GM23338 (cell line): ENCODE measurements around the gene HMGN5. TPM values are rescaled to one million over a fixed set of nuclear protein-coding genes. Genes with fewer than 3 reads are reported as not detected.

Source experiments
- ATAC-seq: fragments of 200-7000 bp; cut with Tn5 transposase; 3 replicates; pipeline ENCODE4 v1.9.1; 2020
- DNase-seq: peaks from one replicate; pipeline ENCODE4 v3.0.0-alpha.2; 2015; ENCODE audit warnings: low spot score
- H2AFZ ChIP-seq: fragments of 200-600 bp; sonication (generic); 2 replicates; pipeline ENCODE4 v1.8.0; 2016; ENCODE audit warnings: antibody characterized with exemption, mild to moderate bottlenecking, moderate library complexity
- H3F3A ChIP-seq: fragments of 200-600 bp; sonication (generic); replicated peaks from 2 replicates; pipeline ENCODE4 v1.8.0; 2017; ENCODE audit warnings: antibody characterized with exemption, mixed run types, low read depth
- H3K27ac ChIP-seq: fragments of 200-600 bp; sonication (generic); 2 replicates; pipeline ENCODE4 v1.6.1; 2016; ENCODE audit warnings: low read depth
- H3K27me3 ChIP-seq: fragments of 200-600 bp; sonication (generic); 2 replicates; pipeline ENCODE4 v1.8.0; 2016; ENCODE audit warnings: mild to moderate bottlenecking, mixed run types, moderate library complexity; ENCODE audit not compliant: insufficient read depth
- H3K36me3 ChIP-seq: fragments of 200-600 bp; sonication (generic); 2 replicates; pipeline ENCODE4 v1.8.0; 2016; ENCODE audit warnings: mild to moderate bottlenecking; ENCODE audit not compliant: insufficient read depth
- H3K4me1 ChIP-seq: fragments of 200-600 bp; sonication (generic); 2 replicates; pipeline ENCODE4 v1.8.0; 2016; ENCODE audit warnings: mild to moderate bottlenecking, moderate library complexity; ENCODE audit not compliant: insufficient read depth
- H3K4me2 ChIP-seq: fragments of 200-600 bp; sonication (generic); 2 replicates; pipeline ENCODE4 v1.7.1; 2017; ENCODE audit warnings: mixed run types
- H3K4me3 ChIP-seq: fragments of 200-600 bp; sonication (generic); 2 replicates; pipeline ENCODE4 v1.6.1; 2016; ENCODE audit warnings: mixed run types
- H3K79me2 ChIP-seq: fragments of 200-600 bp; sonication (generic); replicated peaks from 2 replicates; pipeline ENCODE4 v1.8.0; 2017; ENCODE audit warnings: mild to moderate bottlenecking; ENCODE audit not compliant: insufficient read depth
- H3K9me2 ChIP-seq: fragments of 200-600 bp; sonication (generic); 2 replicates; pipeline ENCODE4 v1.8.0; 2017; ENCODE audit not compliant: insufficient read depth
- H4K20me1 ChIP-seq: fragments of 200-600 bp; sonication (generic); replicated peaks from 2 replicates; pipeline ENCODE4 v1.8.0; 2017; ENCODE audit warnings: mild to moderate bottlenecking; ENCODE audit not compliant: insufficient read depth
- H3K27ac Mint-ChIP-seq: 2 replicates; pipeline ENCODE4 v1.8.0; 2020; ENCODE audit warnings: inconsistent platforms, mild to moderate bottlenecking, moderate library complexity, mixed read lengths
- H3K27me3 Mint-ChIP-seq: 3 replicates; pipeline ENCODE4 v1.8.0; 2022; ENCODE audit warnings: low read depth, mild to moderate bottlenecking, moderate library complexity, mixed read lengths, inconsistent platforms; ENCODE audit not compliant: insufficient read depth, poor library complexity
- H3K36me3 Mint-ChIP-seq: 3 replicates; pipeline ENCODE4 v1.8.0; 2021; ENCODE audit warnings: low read depth, mild to moderate bottlenecking, inconsistent platforms, moderate library complexity, mixed read lengths
- H3K4me1 Mint-ChIP-seq: 3 replicates; pipeline ENCODE4 v1.8.0; 2020; ENCODE audit warnings: mild to moderate bottlenecking, inconsistent platforms, mixed read lengths
- H3K4me3 Mint-ChIP-seq: 3 replicates; pipeline ENCODE4 v1.8.0; 2021; ENCODE audit warnings: moderate library complexity, mild to moderate bottlenecking, inconsistent platforms, mixed read lengths
- H3K9me3 Mint-ChIP-seq: 3 replicates; pipeline ENCODE4 v1.8.0; 2020; ENCODE audit warnings: moderate library complexity, mild to moderate bottlenecking, inconsistent platforms, mixed read lengths
- CREB1 ChIP-seq: fragments of 250-450 bp; sonication (Bioruptor Pico); IDR thresholded peaks from 2 replicates; pipeline ENCODE4 v1.5.0; 2020; ENCODE audit warnings: low read depth, mild to moderate bottlenecking, moderate library complexity
- EZH2 ChIP-seq: fragments of 200-600 bp; sonication (generic); IDR thresholded peaks from one replicate; pipeline ENCODE4 v1.8.0; 2017; ENCODE audit warnings: antibody characterized with exemption, mild to moderate bottlenecking, low read depth; ENCODE audit not compliant: unreplicated experiment
- EZH2phosphoT487 ChIP-seq: fragments of 200-600 bp; sonication (generic); IDR thresholded peaks from one replicate; pipeline ENCODE4 v1.8.1; 2018; ENCODE audit warnings: antibody characterized with exemption; ENCODE audit not compliant: unreplicated experiment
- JUNB ChIP-seq: IDR thresholded peaks from one replicate; pipeline ENCODE4 v1.6.1; 2016; ENCODE audit warnings: antibody characterized with exemption; ENCODE audit not compliant: unreplicated experiment
- NANOG ChIP-seq: IDR thresholded peaks from 2 replicates; pipeline ENCODE4 v1.6.1; 2016; ENCODE audit warnings: antibody characterized with exemption, borderline replicate concordance
- POLR2AphosphoS5 ChIP-seq: IDR thresholded peaks from 2 replicates; pipeline ENCODE4 v1.6.1; 2016; ENCODE audit warnings: antibody characterized with exemption, low read depth
- STAT1 ChIP-seq: IDR thresholded peaks from one replicate; pipeline ENCODE4 v1.6.1; 2016; ENCODE audit warnings: antibody characterized with exemption; ENCODE audit not compliant: unreplicated experiment
- ZNF114 ChIP-seq: fragments of 250-450 bp; sonication (Bioruptor Pico); IDR thresholded peaks from 2 replicates; pipeline ENCODE4 v1.5.0; 2020; ENCODE audit warnings: mild to moderate bottlenecking, moderate library complexity
- ZNF331 ChIP-seq: fragments of 250-450 bp; sonication (Bioruptor Pico); IDR thresholded peaks from 2 replicates; pipeline ENCODE4 v1.5.0; 2020; ENCODE audit warnings: low read depth, mild to moderate bottlenecking, moderate library complexity
- polyA plus RNA-seq: library from polyadenylated mRNA; unstranded; fragments of >200 nt; fragmentation: Nextera tagmentation; extraction: Ambion mirVana; gene quantifications from 2 replicates; pipeline ENCODE4 v1.2.1, GENCODE V29; 2016
- total RNA-seq: library from RNA; depleted of rRNA; stranded (reverse); fragments of >200 nt; shearing (Covaris generic); gene quantifications from 2 replicates; pipeline ENCODE4 v1.2.3, GENCODE V29; 2014
- TF ChIP-seq, protein P1 (sequence below), 2 experiments: fragments of 200-600 bp in 1 of 2; sonication (generic) in 1 of 2; conservative IDR thresholded peaks; 2 replicates each; pipeline versions ENCODE4 v1.5.1 to v1.6.1; 2016 to 2017; ENCODE audit warnings: antibody characterized with exemption in 2 of 2, low read depth in 2 of 2, mild to moderate bottlenecking in 2 of 2, moderate library complexity in 1 of 2
- TF ChIP-seq, protein P2 (sequence below): fragments of 250-450 bp; sonication (Bioruptor Pico); IDR thresholded peaks from 2 replicates; pipeline ENCODE4 v1.5.0; 2020; ENCODE audit warnings: mild to moderate bottlenecking, moderate library complexity
- TF ChIP-seq, protein P3 (sequence below): IDR thresholded peaks from one replicate; pipeline ENCODE4 v1.6.1; 2018; ENCODE audit warnings: antibody characterized with exemption; ENCODE audit not compliant: unreplicated experiment
- TF ChIP-seq, protein P4 (sequence below): IDR thresholded peaks from 2 replicates; pipeline ENCODE4 v1.6.1; 2016; ENCODE audit warnings: antibody characterized with exemption

The HMGN5 gene
- total and polyA plus RNA-seq, 2 experiments from 2014 or later, result 5.2 to 155 TPM

GRCh38 chrX:81215685-81216084 is 14.0 kb upstream of the HMGN5 start:
- H4K20me1 ChIP-seq, result no peaks in the 10 kb centered on the region
- 0 out of 2 replicates have a peak, but pooled peaks cover 3% of the 10 kb centered on the region for H3K4me1 ChIP-seq
- no peak overlapping the region for H3K4me3 ChIP-seq
- ATAC-seq (no peak), DNase-seq (no peak)
- H3K4me1 Mint-ChIP-seq, result peaks cover 6% of the 10 kb centered on the region
- H3K4me3 Mint-ChIP-seq, result no peak overlapping the region
- H3K27me3 ChIP-seq, result no peaks in the 10 kb centered on the region
- no peak overlapping the region for H3K27ac ChIP-seq
- H2AFZ ChIP-seq, result no peak overlapping the region
- H3F3A ChIP-seq, result no peaks in the 10 kb centered on the region
- no peaks in the 10 kb centered on the region for H3K9me2 ChIP-seq
- TF ChIP-seq JUNB (no peak), EZH2 (no peak), STAT1 (no peak), POLR2AphosphoS5 (no peak), CREB1 (CRISPR knock-in tag) (no peak), EZH2phosphoT487 (no peak), ZNF331 (no peak), ZNF114 (CRISPR knock-in tag) (no peak), NANOG (no peak)
- TF ChIP-seq, protein P1, sequence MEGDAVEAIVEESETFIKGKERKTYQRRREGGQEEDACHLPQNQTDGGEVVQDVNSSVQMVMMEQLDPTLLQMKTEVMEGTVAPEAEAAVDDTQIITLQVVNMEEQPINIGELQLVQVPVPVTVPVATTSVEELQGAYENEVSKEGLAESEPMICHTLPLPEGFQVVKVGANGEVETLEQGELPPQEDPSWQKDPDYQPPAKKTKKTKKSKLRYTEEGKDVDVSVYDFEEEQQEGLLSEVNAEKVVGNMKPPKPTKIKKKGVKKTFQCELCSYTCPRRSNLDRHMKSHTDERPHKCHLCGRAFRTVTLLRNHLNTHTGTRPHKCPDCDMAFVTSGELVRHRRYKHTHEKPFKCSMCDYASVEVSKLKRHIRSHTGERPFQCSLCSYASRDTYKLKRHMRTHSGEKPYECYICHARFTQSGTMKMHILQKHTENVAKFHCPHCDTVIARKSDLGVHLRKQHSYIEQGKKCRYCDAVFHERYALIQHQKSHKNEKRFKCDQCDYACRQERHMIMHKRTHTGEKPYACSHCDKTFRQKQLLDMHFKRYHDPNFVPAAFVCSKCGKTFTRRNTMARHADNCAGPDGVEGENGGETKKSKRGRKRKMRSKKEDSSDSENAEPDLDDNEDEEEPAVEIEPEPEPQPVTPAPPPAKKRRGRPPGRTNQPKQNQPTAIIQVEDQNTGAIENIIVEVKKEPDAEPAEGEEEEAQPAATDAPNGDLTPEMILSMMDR (conservative IDR thresholded peaks at IDR 0.05; ENCODE audit: low read depth in 2 of 2), result no peak
- TF ChIP-seq, protein P2, sequence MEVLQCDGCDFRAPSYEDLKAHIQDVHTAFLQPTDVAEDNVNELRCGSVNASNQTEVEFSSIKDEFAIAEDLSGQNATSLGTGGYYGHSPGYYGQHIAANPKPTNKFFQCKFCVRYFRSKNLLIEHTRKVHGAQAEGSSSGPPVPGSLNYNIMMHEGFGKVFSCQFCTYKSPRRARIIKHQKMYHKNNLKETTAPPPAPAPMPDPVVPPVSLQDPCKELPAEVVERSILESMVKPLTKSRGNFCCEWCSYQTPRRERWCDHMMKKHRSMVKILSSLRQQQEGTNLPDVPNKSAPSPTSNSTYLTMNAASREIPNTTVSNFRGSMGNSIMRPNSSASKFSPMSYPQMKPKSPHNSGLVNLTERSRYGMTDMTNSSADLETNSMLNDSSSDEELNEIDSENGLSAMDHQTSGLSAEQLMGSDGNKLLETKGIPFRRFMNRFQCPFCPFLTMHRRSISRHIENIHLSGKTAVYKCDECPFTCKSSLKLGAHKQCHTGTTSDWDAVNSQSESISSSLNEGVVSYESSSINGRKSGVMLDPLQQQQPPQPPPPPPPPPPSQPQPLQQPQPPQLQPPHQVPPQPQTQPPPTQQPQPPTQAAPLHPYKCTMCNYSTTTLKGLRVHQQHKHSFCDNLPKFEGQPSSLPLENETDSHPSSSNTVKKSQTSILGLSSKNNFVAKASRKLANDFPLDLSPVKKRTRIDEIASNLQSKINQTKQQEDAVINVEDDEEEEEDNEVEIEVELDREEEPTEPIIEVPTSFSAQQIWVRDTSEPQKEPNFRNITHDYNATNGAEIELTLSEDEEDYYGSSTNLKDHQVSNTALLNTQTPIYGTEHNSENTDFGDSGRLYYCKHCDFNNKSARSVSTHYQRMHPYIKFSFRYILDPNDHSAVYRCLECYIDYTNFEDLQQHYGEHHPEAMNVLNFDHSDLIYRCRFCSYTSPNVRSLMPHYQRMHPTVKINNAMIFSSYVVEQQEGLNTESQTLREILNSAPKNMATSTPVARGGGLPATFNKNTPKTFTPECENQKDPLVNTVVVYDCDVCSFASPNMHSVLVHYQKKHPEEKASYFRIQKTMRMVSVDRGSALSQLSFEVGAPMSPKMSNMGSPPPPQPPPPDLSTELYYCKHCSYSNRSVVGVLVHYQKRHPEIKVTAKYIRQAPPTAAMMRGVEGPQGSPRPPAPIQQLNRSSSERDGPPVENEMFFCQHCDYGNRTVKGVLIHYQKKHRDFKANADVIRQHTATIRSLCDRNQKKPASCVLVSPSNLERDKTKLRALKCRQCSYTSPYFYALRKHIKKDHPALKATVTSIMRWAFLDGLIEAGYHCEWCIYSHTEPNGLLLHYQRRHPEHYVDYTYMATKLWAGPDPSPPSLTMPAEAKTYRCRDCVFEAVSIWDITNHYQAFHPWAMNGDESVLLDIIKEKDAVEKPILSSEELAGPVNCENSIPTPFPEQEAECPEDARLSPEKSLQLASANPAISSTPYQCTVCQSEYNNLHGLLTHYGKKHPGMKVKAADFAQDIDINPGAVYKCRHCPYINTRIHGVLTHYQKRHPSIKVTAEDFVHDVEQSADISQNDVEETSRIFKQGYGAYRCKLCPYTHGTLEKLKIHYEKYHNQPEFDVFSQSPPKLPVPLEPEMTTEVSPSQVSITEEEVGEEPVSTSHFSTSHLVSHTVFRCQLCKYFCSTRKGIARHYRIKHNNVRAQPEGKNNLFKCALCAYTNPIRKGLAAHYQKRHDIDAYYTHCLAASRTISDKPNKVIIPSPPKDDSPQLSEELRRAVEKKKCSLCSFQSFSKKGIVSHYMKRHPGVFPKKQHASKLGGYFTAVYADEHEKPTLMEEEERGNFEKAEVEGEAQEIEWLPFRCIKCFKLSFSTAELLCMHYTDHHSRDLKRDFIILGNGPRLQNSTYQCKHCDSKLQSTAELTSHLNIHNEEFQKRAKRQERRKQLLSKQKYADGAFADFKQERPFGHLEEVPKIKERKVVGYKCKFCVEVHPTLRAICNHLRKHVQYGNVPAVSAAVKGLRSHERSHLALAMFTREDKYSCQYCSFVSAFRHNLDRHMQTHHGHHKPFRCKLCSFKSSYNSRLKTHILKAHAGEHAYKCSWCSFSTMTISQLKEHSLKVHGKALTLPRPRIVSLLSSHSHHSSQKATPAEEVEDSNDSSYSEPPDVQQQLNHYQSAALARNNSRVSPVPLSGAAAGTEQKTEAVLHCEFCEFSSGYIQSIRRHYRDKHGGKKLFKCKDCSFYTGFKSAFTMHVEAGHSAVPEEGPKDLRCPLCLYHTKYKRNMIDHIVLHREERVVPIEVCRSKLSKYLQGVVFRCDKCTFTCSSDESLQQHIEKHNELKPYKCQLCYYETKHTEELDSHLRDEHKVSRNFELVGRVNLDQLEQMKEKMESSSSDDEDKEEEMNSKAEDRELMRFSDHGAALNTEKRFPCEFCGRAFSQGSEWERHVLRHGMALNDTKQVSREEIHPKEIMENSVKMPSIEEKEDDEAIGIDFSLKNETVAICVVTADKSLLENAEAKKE, result no peak
- TF ChIP-seq, protein P3, sequence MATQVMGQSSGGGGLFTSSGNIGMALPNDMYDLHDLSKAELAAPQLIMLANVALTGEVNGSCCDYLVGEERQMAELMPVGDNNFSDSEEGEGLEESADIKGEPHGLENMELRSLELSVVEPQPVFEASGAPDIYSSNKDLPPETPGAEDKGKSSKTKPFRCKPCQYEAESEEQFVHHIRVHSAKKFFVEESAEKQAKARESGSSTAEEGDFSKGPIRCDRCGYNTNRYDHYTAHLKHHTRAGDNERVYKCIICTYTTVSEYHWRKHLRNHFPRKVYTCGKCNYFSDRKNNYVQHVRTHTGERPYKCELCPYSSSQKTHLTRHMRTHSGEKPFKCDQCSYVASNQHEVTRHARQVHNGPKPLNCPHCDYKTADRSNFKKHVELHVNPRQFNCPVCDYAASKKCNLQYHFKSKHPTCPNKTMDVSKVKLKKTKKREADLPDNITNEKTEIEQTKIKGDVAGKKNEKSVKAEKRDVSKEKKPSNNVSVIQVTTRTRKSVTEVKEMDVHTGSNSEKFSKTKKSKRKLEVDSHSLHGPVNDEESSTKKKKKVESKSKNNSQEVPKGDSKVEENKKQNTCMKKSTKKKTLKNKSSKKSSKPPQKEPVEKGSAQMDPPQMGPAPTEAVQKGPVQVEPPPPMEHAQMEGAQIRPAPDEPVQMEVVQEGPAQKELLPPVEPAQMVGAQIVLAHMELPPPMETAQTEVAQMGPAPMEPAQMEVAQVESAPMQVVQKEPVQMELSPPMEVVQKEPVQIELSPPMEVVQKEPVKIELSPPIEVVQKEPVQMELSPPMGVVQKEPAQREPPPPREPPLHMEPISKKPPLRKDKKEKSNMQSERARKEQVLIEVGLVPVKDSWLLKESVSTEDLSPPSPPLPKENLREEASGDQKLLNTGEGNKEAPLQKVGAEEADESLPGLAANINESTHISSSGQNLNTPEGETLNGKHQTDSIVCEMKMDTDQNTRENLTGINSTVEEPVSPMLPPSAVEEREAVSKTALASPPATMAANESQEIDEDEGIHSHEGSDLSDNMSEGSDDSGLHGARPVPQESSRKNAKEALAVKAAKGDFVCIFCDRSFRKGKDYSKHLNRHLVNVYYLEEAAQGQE, result no peak
- TF ChIP-seq, protein P4, sequence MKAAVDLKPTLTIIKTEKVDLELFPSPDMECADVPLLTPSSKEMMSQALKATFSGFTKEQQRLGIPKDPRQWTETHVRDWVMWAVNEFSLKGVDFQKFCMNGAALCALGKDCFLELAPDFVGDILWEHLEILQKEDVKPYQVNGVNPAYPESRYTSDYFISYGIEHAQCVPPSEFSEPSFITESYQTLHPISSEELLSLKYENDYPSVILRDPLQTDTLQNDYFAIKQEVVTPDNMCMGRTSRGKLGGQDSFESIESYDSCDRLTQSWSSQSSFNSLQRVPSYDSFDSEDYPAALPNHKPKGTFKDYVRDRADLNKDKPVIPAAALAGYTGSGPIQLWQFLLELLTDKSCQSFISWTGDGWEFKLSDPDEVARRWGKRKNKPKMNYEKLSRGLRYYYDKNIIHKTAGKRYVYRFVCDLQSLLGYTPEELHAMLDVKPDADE, result no peak
- no peaks in the 10 kb centered on the region for H3K36me3 ChIP-seq
- H3K79me2 ChIP-seq, result peaks cover 35% of the 10 kb centered on the region
- no peak overlapping the region for H3K4me2 ChIP-seq
- peaks cover 2% of the 10 kb centered on the region for H3K27me3 Mint-ChIP-seq
- peaks cover 5% of the 10 kb centered on the region; the same call in 2 of the 3 replicates for H3K36me3 Mint-ChIP-seq
- no peaks in the 10 kb centered on the region for H3K9me3 Mint-ChIP-seq
- no peak overlapping the region for H3K27ac Mint-ChIP-seq
